PC-3 (cell line): ENCODE data around the gene MYH15. TPM values are rescaled to one million over a fixed set of nuclear protein-coding genes. Genes with fewer than 3 reads are reported as not detected.

ENCODE experiments used
- ATAC-seq: fragments of 200-7000 bp; cut with Tn5 transposase; 2 replicates; pipeline ENCODE4 v1.9.1; 2020; ENCODE audit warnings: mild to moderate bottlenecking, moderate library complexity
- BruUV-seq: library from RNA; stranded (reverse); fragments of 400-500 nt; replicated peaks from 2 replicates; lab custom pipeline; 2021; lab: Mats Ljungman, UMichigan
- CTCF ChIA-PET: fragments of 300-600 bp; sonication (Branson Sonifier 250); formaldehyde crosslinking; loops from one replicate; lab custom pipeline; 2022; ENCODE audit warnings: antibody characterized with exemption; lab: Charles Lee
- POLR2A ChIA-PET: fragments of 300-600 bp; sonication (Branson Sonifier 250); formaldehyde crosslinking; loops from one replicate; lab custom pipeline; 2022; ENCODE audit warnings: antibody characterized with exemption; ENCODE audit not compliant: unreplicated experiment; lab: Charles Lee
- DNase-seq: peaks from one replicate; pipeline ENCODE4 v3.0.0-alpha.2; 2015
- H2AFZ ChIP-seq: fragments of 300-600 bp; sonication (generic); 2 replicates; pipeline ENCODE4 v1.6.0; 2016; ENCODE audit warnings: antibody characterized with exemption, low read length
- H3F3A ChIP-seq: fragments of 300-600 bp; sonication (generic); one replicate; pipeline ENCODE4 v1.6.0; 2017; ENCODE audit warnings: antibody characterized with exemption, low read length, control low read depth, mild to moderate bottlenecking; ENCODE audit not compliant: unreplicated experiment
- H3K27ac ChIP-seq: fragments of 300-600 bp; sonication (generic); 2 replicates; pipeline ENCODE4 v1.5.1; 2016; ENCODE audit warnings: mild to moderate bottlenecking, low read length
- H3K27me3 ChIP-seq: fragments of 300-600 bp; sonication (generic); 2 replicates; pipeline ENCODE4 v1.6.1; 2016; ENCODE audit warnings: low read length, mixed read lengths
- H3K36me3 ChIP-seq: fragments of 300-600 bp; sonication (generic); 2 replicates; pipeline ENCODE4 v1.6.1; 2016; ENCODE audit warnings: low read depth, mixed run types, low read length, mixed read lengths
- H3K4me1 ChIP-seq: fragments of 300-600 bp; sonication (generic); 2 replicates; pipeline ENCODE4 v1.5.1; 2016; ENCODE audit warnings: low read length; ENCODE audit not compliant: insufficient read depth
- H3K4me2 ChIP-seq: fragments of 300-600 bp; sonication (generic); 2 replicates; pipeline ENCODE4 v1.6.0; 2016; ENCODE audit warnings: low read length
- H3K4me3 ChIP-seq: fragments of 300-600 bp; sonication (generic); 2 replicates; pipeline ENCODE4 v1.5.1; 2016; ENCODE audit warnings: mild to moderate bottlenecking, low read length, mixed read lengths
- H3K79me2 ChIP-seq: fragments of 300-600 bp; sonication (generic); 2 replicates; pipeline ENCODE4 v1.6.1; 2017; ENCODE audit warnings: low read length, mixed read lengths
- H3K9ac ChIP-seq: fragments of 300-600 bp; sonication (generic); 2 replicates; pipeline ENCODE4 v1.6.0; 2016; ENCODE audit warnings: mild to moderate bottlenecking, low read length
- H3K9me2 ChIP-seq: fragments of 300-600 bp; sonication (generic); replicated peaks from 2 replicates; pipeline ENCODE4 v1.6.1; 2016; ENCODE audit warnings: mixed run types, low read length, mixed read lengths
- H3K9me3 ChIP-seq: fragments of 300-600 bp; sonication (generic); 2 replicates; pipeline ENCODE4 v1.6.1; 2016; ENCODE audit warnings: low read length, mixed read lengths
- H4K20me1 ChIP-seq: fragments of 300-600 bp; sonication (generic); 2 replicates; pipeline ENCODE4 v1.6.1; 2016; ENCODE audit warnings: low read length, mixed read lengths
- EZH2 ChIP-seq: fragments of 300-600 bp; sonication (generic); IDR thresholded peaks from one replicate; pipeline ENCODE4 v1.6.1; 2017; ENCODE audit warnings: antibody characterized with exemption, mild to moderate bottlenecking, low read length; ENCODE audit not compliant: unreplicated experiment
- EZH2phosphoT487 ChIP-seq: fragments of 300-600 bp; sonication (generic); IDR thresholded peaks from 2 replicates; pipeline ENCODE4 v1.6.1; 2018; ENCODE audit warnings: mild to moderate bottlenecking, antibody characterized with exemption, low read length, borderline replicate concordance
- intact Hi-C: fragments of 100-400 bp; cut with micrococcal nuclease; formaldehyde crosslinking; loops from 2 replicates; pipeline ENCODE4 v1.9.0; 2023
- total RNA-seq: library from RNA; depleted of rRNA; stranded (reverse); fragments of >200 nt; gene quantifications from 2 replicates; pipeline ENCODE4 v1.2.3, GENCODE V29; 2014
- TF ChIP-seq, protein P1 (sequence below): fragments of 300-600 bp; sonication (generic); conservative IDR thresholded peaks from 2 replicates; pipeline ENCODE4 v1.5.1; 2017; ENCODE audit warnings: antibody characterized with exemption, low read depth, mild to moderate bottlenecking, low read length

Gene MYH15
- total RNA-seq, 1 experiment from 2014 or later: 2.4 TPM

DNA sequence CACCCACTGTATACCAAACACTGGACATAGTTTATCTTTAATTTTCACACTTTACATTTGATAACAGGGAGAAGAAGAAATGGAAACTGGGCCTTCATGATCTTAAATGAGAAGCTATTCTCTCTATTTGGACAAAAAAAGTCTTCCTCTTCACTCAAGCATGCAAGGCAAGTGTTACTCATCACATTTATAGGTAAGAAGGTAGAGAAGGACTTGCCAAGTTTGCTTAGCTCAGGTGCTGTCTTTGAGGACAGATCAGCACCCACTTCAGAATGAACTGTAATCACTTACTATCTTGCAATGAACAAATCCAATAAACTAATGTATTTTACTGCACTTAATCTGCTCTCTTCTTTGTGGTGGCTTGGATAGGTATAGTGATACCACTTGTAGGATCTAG is 1.1 kb upstream of the MYH15 start:
- Histone ChIP-seq H3K9me3 (no peaks in the 10 kb centered on the region), H3K4me1 (peaks cover 6% of the 10 kb centered on the region; the same call in 1 of the 2 replicates), H3K27me3 (no peaks in the 10 kb centered on the region), H3K4me2 (0 out of 2 replicates have a peak overlapping the region, but pooled peaks have one; percentile 10), H2AFZ (no peak overlapping the region), H3K4me3 (no peak overlapping the region), H3F3A (no peaks in the 10 kb centered on the region), H3K36me3 (no peaks in the 10 kb centered on the region), H4K20me1 (no peaks in the 10 kb centered on the region), H3K9ac (no peak overlapping the region), H3K27ac (no peak overlapping the region), H3K79me2 (no peaks in the 10 kb centered on the region), H3K9me2 (no peaks in the 10 kb centered on the region)
- ChIA-PET POLR2A (interaction anchor here (0.7 kb wide), 1 partner anchor 78 kb away, joined by 3 read pairs; the partner anchor contains the start of genes CIP2A and DZIP3), CTCF (no interaction called here)
- DNase-seq (peak; percentile 58), ATAC-seq (peak; percentile 75)
- intact Hi-C loops: no loop called here
- BruUV-seq: no TSS peak
- TF ChIP-seq, protein P1, sequence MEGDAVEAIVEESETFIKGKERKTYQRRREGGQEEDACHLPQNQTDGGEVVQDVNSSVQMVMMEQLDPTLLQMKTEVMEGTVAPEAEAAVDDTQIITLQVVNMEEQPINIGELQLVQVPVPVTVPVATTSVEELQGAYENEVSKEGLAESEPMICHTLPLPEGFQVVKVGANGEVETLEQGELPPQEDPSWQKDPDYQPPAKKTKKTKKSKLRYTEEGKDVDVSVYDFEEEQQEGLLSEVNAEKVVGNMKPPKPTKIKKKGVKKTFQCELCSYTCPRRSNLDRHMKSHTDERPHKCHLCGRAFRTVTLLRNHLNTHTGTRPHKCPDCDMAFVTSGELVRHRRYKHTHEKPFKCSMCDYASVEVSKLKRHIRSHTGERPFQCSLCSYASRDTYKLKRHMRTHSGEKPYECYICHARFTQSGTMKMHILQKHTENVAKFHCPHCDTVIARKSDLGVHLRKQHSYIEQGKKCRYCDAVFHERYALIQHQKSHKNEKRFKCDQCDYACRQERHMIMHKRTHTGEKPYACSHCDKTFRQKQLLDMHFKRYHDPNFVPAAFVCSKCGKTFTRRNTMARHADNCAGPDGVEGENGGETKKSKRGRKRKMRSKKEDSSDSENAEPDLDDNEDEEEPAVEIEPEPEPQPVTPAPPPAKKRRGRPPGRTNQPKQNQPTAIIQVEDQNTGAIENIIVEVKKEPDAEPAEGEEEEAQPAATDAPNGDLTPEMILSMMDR: no peak
- TF ChIP-seq EZH2: no peak
- no peak for TF ChIP-seq EZH2phosphoT487

- Histone ChIP-seq H3K9me2 (no peaks in the 10 kb centered on the region), H4K20me1 (no peaks in the 10 kb centered on the region), H3K36me3 (no peaks in the 10 kb centered on the region), H3F3A (no peaks in the 10 kb centered on the region), H3K27ac (no peak overlapping the region), H3K27me3 (no peaks in the 10 kb centered on the region), H3K9ac (no peak overlapping the region), H2AFZ (no peak overlapping the region), H3K4me2 (0 out of 2 replicates have a peak overlapping the region, but pooled peaks have one; percentile 10), H3K79me2 (no peaks in the 10 kb centered on the region), H3K9me3 (no peaks in the 10 kb centered on the region), H3K4me1 (peaks cover 6% of the 10 kb centered on the region; the same call in 1 of the 2 replicates), H3K4me3 (no peak overlapping the region)
- TF ChIP-seq EZH2phosphoT487 (no peak), EZH2 (no peak)
- TF ChIP-seq, protein P1: no peak
- CTCF ChIA-PET: no interaction called here
- no TSS peak for BruUV-seq
- intact Hi-C loops: no loop called here
- POLR2A ChIA-PET: no interaction called here
- ATAC-seq: peak; percentile 14; the same call in 1 of the 2 replicates
- DNase-seq: no peak
These were observed 659 bp upstream of the MYH15 start for GRCh38 chr3:108511055-108511454.

- Histone ChIP-seq H4K20me1 (no peaks in the 10 kb centered on the region), H2AFZ (no peak overlapping the region), H3K4me3 (no peak overlapping the region), H3F3A (no peaks in the 10 kb centered on the region), H3K9ac (no peak overlapping the region), H3K27me3 (no peaks in the 10 kb centered on the region), H3K4me1 (peaks cover 6% of the 10 kb centered on the region; the same call in 1 of the 2 replicates), H3K79me2 (no peaks in the 10 kb centered on the region), H3K9me3 (no peaks in the 10 kb centered on the region), H3K36me3 (no peaks in the 10 kb centered on the region), H3K4me2 (no peak overlapping the region), H3K27ac (no peak overlapping the region), H3K9me2 (no peaks in the 10 kb centered on the region)
- ChIA-PET CTCF (no interaction called here), POLR2A (no interaction called here)
- DNase-seq (no peak), ATAC-seq (no peak)
- no TSS peak for BruUV-seq
- intact Hi-C loops: no loop called here
- TF ChIP-seq EZH2: no peak
- TF ChIP-seq, protein P1: no peak
- TF ChIP-seq EZH2phosphoT487: no peak
These were observed 525 bp downstream of the MYH15 start for GRCh38 chr3:108509871-108510270.
